CD4-positive, alpha-beta T cell treated with Interleukin-17A for 4 hours (primary cell): ENCODE results near the gene CTPS2.
A peak's percentile ranks its signal among the peaks of the same experiment; 100 is the strongest.
"Not testable (repeated sequence)": the region's sequence is repeated elsewhere in the genome, so short reads cannot be mapped to it uniquely, and the experiment has no call there.

ENCODE experiments used
- DNase-seq: peaks from one replicate; pipeline ENCODE4 v3.0.0-alpha.2; 2020; ENCODE audit warnings: mixed read lengths

Gene CTPS2

DNA sequence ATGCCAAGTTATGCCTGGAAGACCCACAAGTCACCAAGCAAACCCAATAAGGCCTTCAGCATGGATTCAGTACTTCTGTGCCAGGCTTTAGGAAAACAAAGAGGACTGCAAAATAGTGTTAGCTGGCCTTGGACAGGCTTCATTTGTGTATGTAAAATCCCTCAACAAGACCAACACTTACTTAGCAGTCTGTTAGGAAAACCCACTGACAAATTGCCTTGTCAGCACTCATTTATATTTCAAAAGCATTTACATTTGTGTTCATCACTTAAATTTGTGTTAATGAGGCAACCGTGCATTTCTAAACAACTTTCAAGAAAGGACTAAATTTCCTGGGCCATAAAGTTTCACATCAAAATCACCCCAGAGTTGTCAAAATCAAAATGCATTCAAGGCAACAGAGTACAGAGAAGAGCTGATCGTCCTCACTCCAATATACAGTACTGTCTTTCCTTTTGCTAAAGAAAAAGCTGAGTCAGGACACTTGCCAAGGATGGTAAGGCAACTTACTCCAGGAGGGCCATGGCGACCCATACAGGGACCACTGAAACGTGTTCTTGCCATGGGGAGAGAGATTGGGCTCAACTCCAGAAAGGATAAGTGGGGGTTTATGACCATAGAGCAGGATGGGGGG is 61.0 kb downstream of the CTPS2 start:
- DNase-seq, result no peak

DNA sequence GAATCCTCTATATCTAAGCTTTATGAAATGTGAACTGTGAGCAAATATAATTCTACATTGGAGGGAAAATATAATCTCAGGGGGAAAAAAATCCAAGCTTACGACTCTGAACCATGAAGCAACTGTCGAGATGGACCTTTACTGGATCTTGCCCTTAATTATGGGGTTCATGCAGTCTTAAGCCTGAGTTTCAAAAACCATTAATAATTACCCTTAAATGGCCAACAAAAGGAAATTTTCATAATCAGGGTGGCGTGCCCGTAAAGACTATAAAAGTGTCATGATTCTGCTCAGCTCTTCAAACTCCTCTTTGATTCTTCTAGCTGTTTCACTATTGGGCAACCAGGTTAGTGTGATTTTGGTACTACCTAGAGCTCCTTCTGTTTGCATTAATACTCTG is 62.6 kb downstream of the CTPS2 start, which contains the start of gene S100G:
S100G (plus strand) TSS at position 301 of the 400 bp plus-strand sequence. CDS start 849 bp downstream, outside the sequence.
- no peak for DNase-seq

DNA sequence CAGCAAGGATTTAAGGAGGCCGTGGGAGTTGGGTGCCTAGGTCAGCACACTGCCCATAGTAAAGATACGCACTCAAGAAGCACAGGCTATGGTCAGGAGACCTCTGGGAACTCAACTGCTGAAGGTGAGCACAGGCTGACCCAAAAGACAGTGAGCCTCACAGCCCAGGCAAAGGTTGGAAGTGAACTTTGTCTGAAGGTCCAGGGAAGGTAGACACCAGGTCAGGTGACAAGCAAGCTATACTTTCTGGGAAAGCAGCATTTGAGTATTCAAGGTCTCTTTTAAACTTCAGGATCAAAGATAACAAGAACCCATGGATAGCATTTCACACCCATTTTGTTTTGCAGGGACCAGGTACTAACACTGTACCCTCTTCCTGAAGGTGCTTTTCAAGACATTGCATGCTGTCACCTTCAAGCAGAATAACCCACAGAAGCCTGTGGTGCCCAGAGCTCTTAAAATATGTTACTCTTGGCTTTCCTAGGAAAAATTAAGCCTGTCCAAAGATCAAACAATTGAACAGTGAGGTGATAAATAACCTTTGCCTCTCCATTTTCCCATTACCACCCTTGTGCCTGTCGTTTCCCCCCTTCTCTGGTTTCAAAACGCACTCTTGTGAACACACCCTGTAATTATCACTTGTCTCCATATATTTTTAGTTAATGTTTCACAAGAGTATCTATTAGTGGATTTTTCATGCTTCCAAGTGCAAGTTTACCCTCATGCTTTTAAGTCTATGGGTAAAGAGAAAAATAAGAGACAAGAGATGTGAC is 65.9 kb downstream of the CTPS2 start:
- DNase-seq, result no peak

DNA sequence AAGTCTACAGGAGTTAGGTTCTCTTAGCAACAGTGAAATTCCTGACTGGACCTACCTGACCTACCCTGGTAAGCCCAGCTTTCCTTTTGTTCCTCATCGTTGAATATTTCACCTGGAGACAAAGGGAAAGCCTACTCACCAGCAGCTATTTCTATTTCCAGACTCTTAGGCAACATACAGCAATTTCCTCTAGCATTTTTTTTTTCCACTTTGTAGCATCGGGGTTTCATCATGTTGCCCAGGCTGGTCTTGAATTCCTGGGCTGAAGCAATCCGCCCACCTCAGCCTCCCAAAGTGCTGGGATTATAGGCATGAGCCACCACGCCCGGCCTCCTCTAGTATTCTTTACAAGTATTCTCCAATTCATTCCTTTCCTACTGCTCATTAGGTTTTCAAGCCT is 69.3 kb downstream of the CTPS2 start:
- no peak for DNase-seq

- DNase-seq, result no peak
Measured at GRCh38 chrX:16640823-16641222, 71.6 kb downstream of the CTPS2 start.

DNA sequence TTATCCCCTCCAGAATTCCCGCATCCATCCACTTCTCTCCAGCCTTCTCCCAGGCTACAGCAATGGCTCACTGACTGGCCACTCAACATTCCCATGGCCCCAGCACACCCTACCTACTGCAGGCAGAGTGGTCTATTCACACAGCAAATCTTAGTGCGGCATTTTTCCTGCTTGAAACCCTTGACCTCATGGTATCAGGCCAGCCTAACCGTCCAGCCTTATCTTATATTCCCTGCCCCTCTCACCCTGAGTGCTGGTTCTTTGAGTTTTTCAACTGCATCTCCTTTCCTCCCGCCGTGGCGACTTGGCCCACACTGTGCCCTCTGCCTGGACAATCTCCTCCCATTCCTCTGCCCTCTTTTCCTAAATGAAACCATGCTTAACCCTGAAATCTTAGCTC is 72.5 kb downstream of the CTPS2 start:
- DNase-seq, result no peak

DNA sequence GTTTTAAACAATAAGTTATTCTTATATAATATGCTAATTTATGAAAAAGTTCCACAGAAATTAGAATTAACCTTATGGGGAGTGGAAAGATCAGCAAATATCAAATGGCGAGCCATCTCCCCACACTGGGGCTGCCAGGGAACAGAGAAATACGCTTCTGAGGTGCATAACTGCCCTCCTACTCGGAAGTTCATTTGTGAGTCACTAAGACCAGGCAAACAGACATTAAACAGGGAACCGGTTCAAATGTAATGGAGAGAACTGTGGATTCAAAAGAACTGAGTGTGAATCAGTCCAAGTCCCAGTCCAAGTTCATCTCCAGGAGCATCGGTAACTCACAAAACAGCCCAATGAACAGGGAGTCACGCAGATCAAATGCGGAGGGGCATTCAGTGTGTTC is 73.9 kb downstream of the CTPS2 start:
- DNase-seq, result no peak

- DNase-seq, result no peak
Measured at GRCh38 chrX:16635596-16635995, 76.9 kb downstream of the CTPS2 start.

- DNase-seq, result no peak
Measured at GRCh38 chrX:16635040-16635439, 77.4 kb downstream of the CTPS2 start.

- no peak for DNase-seq
Measured at GRCh38 chrX:16633754-16634153, 78.7 kb downstream of the CTPS2 start.

DNA sequence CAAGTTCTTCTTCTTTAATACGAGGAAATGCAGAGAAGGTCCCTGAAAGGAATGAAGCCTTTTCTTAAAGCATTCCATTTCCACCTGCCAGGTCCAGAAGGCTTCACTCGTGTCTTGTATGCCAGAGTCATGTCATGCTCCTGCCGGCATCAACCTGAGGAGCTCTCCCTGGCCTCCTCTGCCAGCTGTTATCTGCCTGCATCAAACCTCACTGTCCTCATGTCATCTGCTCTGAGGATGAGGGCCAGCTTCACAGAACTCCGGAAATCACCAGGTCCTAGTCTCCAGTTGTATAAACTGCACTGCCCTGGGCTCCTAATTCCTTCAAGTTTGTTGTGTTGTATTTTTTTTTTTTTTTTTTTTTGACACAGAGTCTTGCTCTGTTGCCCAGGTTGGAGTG is 82.6 kb downstream of the CTPS2 start:
- DNase-seq, result no peak

DNA sequence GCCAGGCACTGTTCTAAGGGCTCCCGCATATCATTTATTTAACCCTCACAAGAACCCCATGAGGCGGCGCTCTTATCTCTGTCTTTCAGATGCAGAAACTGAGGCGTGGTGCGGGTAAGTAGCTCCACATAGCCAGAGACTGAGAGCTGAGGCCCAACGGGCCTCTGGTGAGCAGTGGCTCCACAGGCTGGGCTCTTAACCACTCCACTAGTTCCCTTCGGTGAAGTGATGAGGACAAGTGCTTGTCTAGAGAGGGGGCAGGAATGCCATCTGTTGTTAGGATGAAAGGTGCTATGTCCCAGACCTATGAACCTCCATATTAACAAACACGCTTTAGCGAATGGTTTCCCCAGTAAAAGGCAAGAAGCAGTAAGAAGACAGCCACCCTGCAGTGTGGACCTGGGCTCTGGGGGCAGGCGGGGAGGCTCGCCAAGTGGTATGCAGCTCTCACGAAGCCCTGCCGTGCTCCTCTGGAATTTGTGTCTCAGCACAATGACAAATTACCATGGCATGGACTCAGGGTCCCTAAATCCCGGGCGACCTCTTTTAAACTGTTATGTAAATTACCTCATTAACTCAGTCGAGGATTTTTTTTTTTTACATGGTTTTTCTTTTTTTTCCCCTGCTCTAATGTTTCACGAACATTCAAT is 83.4 kb downstream of the CTPS2 start:
- no peak for DNase-seq

- DNase-seq, result not testable (repeated sequence)
Measured at GRCh38 chrX:16628511-16628910, 84.0 kb downstream of the CTPS2 start.

- no peak for DNase-seq
Measured at GRCh38 chrX:16619024-16619423, 93.4 kb downstream of the CTPS2 start.

DNA sequence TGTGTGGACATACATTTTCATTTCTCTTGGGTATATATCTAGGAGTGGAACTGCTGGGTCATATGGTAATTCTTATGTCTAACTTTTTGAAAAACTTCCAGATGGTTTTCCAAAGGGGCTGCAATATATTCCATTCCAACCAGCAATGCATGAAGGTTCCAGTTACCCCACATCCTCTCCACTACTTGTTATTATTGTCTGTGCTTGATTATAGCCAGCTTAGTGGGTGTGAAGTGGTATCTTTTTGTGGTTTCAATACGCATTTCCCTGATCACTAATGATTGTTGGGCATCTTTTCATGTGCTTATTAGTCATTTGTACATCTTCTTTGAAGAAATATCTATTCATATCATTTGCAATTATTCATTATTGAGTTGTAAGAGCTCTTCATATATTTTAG is 94.0 kb downstream of the CTPS2 start:
- DNase-seq, result no peak

- DNase-seq, result no peak
Measured at GRCh38 chrX:16617382-16617781, 95.1 kb downstream of the CTPS2 start.

DNA sequence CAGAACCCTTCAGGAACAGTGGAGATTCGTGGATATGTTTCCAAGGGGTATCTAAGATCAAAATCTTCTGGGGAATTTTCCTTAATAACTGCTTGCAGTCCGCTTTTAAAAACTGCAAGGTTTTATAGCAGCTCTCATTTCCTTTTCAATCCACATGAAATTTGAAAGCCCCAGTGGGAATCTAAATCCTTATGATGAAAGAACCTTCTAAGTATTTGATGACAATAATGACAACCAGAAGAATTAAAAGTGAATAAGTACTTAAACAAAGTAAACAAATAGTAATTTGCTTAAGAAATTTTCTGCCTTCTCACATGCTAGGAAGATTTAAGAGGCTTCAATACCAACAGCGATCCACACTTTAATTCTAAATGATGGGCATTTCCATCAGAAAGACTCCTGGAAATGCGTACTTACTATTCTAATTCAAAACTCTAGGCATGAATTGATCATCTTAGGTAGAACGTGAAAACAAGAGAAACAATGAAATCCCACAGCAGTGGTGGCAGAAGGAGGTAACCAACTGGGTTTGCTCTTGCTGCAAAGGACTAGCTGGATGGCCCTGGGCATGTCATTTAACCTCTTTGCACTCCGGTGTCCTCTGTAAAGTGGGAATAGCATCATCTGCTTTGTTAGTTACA is 100.1 kb downstream of the CTPS2 start:
- no peak for DNase-seq

- not testable (repeated sequence) for DNase-seq
Measured at GRCh38 chrX:16610654-16611053, 101.8 kb downstream of the CTPS2 start.

DNA sequence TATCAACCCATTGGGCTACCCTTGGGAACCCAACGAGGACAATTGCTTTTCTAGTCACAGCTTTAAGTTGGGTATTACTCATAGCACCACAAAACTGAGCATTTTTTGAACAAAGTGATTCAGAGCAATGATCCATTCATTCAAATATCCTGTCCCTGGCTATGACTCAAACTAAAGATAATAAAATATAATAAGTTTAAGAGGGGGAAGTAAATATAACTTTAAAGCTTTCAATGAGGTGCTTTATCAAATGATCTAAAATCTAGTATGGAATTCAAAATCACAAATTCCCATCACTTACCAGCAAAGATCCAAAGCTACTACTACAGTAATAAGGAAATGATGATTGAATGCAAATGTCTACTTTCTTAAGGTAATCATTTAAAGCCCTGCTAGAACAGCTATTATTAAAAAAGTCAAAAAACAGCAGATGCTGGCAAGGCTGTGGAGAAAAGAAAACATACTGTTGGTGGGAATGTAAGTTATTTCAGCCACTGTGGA is 102.3 kb downstream of the CTPS2 start:
- no peak for DNase-seq

DNA sequence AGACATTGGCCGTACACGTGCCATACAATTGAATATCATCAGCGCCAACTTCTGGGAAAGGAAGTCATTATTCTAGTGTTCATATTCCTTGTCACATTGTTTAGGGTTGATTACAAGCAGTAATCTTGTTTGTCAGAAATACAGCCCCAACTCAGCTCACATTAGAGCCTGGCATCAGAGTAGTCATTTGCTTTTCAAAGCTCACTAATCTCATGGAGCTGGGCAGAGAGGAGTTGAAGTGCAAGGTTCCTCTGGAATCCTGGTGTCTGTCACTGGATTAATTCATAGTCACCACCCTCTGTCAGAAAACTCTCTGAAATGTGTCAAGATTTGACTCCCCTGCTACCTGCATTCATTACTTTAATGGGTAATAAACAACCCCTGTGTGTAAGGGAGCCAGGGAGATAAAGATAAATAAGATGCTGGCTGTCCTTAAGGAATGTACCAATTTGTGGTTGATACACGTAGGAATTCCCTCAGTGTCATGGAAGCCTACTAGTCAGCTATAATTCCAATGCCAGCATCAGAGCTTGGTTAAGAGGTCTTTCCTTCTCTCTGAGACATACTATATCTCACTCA is 106.2 kb downstream of the CTPS2 start:
- no peak for DNase-seq

GRCh38 chrX:16604337-16604736 is 108.1 kb downstream of the CTPS2 start:
- no peak for DNase-seq

- peak; percentile 8 for DNase-seq
Measured at GRCh38 chrX:16603822-16604221, 108.6 kb downstream of the CTPS2 start.

DNA sequence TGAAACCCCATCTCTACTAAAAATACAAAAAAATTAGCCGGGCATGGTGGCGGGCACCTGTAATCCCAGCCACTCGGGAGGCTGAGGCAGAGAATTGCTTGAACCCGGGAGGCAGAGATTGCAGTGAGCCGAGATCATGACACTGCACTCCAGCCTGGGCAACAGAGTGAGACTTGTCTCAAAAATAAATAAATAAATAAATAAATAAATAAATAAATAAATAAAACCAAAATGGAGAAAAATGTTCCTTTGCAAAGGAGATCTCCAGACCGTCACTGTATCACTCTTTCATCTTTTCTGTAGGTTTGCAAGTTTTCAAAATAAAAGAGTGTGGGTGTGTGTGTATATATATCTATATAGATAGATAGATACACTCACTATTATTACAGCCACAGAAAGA is 109.2 kb downstream of the CTPS2 start:
- not testable (repeated sequence) for DNase-seq
